Measurements from ENCODE around the gene HSPB9. TPM values are rescaled to one million over a fixed set of nuclear protein-coding genes. Genes with fewer than 3 reads are reported as not detected.

The HSPB9 gene
- total RNA-seq, 1 experiment from 2014 or later: 0.15 TPM

DNA sequence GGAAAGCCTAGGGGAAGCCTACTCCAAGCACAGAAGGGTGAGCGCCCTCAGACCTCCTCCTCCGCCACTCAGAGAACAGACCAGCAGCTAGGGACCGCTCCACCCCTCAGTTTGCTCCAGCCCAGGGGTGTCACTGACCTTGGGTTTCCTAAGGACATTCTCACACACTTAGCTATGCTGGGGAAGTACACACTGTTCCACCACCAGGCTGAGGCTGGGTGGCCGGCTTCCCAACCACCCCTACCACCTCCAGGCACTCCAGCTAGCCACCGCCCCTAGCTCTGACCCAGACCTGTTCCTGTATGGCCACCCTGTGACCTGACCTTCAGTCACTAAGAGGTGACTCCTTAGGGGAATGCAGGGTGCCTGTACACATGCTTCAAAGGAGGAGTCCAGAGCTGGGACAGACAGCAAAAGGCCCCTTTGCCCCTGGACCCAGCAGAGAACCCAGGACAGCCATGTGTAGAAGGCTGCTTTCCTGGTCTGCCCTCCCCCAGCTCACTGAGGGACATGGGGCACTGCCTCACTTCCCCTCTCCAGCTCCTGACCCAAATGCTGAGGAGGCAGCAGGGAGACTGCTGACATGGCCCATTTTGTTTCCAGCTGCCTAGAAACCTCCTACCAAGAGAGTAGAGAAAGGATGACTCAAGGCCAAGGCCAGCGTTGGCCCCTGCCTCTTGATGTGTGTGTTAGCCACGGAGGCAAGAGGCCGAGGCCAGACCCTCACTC lies 6.7 kb downstream of the HSPB9 start:
- Histone ChIP-seq H2BK15ac (ENCODE audit: low read depth, low read length) (no peak overlapping the region), H2AK5ac (ENCODE audit: insufficient read length, low read length) (no peak overlapping the region), H2BK12ac (ENCODE audit: insufficient read length, low read depth, low read length) (no peak overlapping the region), H2BK5ac (ENCODE audit: insufficient read length, low read length) (no peak overlapping the region), H3K23me2 (ENCODE audit: insufficient read length, low read depth, low read length, poor library complexity, severe bottlenecking) (no peaks in the 10 kb centered on the region), H3K4me2 (ENCODE audit: insufficient read depth, insufficient read length, low read length) (no peak overlapping the region), H4K8ac (replicated peaks; ENCODE audit: insufficient read length, low read depth, low read length) (no peak overlapping the region), H3K23ac (ENCODE audit: insufficient read length, low read depth, low read length) (no peak overlapping the region), H3K27me3 (ENCODE audit: insufficient read depth, low read length) (peaks cover 2% of the 10 kb centered on the region; the same call in 1 of the 2 replicates), H3K14ac (ENCODE audit: insufficient read depth, low read length) (no peak overlapping the region), H3K27ac (ENCODE audit: insufficient read length, low read depth, low read length) (no peak overlapping the region), H4K91ac (ENCODE audit: insufficient read length, low read depth, low read length) (no peak overlapping the region), H2BK120ac (ENCODE audit: low read depth, low read length, poor library complexity, severe bottlenecking) (no peak overlapping the region), H3K4me1 (ENCODE audit: insufficient read depth, low read length) (no peaks in the 10 kb centered on the region), H2AFZ (ENCODE audit: low read length) (no peak overlapping the region), H3K79me2 (ENCODE audit: insufficient read depth, low read length) (peaks cover 2% of the 10 kb centered on the region; the same call in 1 of the 2 replicates), H3T11ph (ENCODE audit: low read length) (no peak overlapping the region), H3K9ac (ENCODE audit: extremely low read depth, insufficient read length, low read length) (no peak overlapping the region), H4K20me1 (ENCODE audit: control insufficient read depth, insufficient read depth, insufficient read length) (no peaks in the 10 kb centered on the region), H3K4ac (ENCODE audit: low read depth, low read length) (no peak overlapping the region), H4K5ac (ENCODE audit: insufficient read length, low read depth, low read length) (no peak overlapping the region), H2BK20ac (ENCODE audit: low read depth, low read length, poor library complexity, severe bottlenecking) (no peak overlapping the region), H3K79me1 (ENCODE audit: insufficient read depth, low read depth, low read length, poor library complexity, severe bottlenecking) (peaks cover 3% of the 10 kb centered on the region), H3K18ac (ENCODE audit: insufficient read length, low read depth, low read length) (no peak overlapping the region), H3K56ac (ENCODE audit: insufficient read length, low read depth, low read length) (no peak overlapping the region), H3K9me3 (ENCODE audit: control insufficient read depth, low read depth, low read length) (no peaks in the 10 kb centered on the region)
- TF ChIP-seq, protein P1, sequence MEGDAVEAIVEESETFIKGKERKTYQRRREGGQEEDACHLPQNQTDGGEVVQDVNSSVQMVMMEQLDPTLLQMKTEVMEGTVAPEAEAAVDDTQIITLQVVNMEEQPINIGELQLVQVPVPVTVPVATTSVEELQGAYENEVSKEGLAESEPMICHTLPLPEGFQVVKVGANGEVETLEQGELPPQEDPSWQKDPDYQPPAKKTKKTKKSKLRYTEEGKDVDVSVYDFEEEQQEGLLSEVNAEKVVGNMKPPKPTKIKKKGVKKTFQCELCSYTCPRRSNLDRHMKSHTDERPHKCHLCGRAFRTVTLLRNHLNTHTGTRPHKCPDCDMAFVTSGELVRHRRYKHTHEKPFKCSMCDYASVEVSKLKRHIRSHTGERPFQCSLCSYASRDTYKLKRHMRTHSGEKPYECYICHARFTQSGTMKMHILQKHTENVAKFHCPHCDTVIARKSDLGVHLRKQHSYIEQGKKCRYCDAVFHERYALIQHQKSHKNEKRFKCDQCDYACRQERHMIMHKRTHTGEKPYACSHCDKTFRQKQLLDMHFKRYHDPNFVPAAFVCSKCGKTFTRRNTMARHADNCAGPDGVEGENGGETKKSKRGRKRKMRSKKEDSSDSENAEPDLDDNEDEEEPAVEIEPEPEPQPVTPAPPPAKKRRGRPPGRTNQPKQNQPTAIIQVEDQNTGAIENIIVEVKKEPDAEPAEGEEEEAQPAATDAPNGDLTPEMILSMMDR (conservative IDR thresholded peaks at IDR 0.05): no peak
- WGBS (ENCODE audit: extremely low coverage, insufficient read length, low lambda C conversion rate): no CpG with 5 or more reads among the region's 8 CpGs
- peaks cover 20 to 66% (median 54%) of the 10 kb centered on the region in 3 experiments; a peak in 6 of 7 replicates for H3K36me3 Mint-ChIP-seq (ENCODE audit: insufficient read depth in 1 of 3, low read depth in 3 of 3)
- H3K4me3 Mint-ChIP-seq: no peak overlapping the region
- peak overlapping the region in 1 of 3 experiments; percentile 24; a peak in 1 of 7 replicates for H3K27ac Mint-ChIP-seq
- no peak for DNase-seq
- peaks cover 15% of the 10 kb centered on the region in 2 experiments for H3K4me1 Mint-ChIP-seq
- H3K9me3 Mint-ChIP-seq: no peaks in the 10 kb centered on the region
- H3K27me3 Mint-ChIP-seq (ENCODE audit: low read depth): no peaks in the 10 kb centered on the region
